Measurements from ENCODE around the gene ETAA1.

DNA sequence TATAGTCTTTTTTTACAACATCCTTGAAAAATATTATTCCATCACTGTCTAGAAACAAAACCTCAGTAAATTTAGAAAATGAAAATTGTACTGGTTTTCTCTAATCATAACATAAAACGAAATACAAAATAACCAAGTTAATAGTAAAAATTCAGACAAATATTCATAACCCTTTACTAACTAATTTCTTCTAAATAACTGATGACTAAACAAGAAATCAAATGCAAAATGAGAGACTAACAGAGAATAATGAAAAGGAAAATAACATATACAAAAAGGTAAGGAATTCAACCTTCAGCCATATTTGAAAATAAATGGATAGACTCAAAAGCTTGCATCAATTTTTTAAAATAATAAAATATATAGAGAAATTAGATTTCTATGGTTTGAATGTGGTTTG is 18.6 kb upstream of the ETAA1 start:
- TF ChIP-seq, protein P1, sequence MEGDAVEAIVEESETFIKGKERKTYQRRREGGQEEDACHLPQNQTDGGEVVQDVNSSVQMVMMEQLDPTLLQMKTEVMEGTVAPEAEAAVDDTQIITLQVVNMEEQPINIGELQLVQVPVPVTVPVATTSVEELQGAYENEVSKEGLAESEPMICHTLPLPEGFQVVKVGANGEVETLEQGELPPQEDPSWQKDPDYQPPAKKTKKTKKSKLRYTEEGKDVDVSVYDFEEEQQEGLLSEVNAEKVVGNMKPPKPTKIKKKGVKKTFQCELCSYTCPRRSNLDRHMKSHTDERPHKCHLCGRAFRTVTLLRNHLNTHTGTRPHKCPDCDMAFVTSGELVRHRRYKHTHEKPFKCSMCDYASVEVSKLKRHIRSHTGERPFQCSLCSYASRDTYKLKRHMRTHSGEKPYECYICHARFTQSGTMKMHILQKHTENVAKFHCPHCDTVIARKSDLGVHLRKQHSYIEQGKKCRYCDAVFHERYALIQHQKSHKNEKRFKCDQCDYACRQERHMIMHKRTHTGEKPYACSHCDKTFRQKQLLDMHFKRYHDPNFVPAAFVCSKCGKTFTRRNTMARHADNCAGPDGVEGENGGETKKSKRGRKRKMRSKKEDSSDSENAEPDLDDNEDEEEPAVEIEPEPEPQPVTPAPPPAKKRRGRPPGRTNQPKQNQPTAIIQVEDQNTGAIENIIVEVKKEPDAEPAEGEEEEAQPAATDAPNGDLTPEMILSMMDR (IDR thresholded peaks at IDR 0.05): no peak
- no peak for TF ChIP-seq POLR2A (IDR thresholded peaks at IDR 0.05)
- no peak for TF ChIP-seq POLR2AphosphoS5 (IDR thresholded peaks at IDR 0.05)

All from stomach (tissue), 4 donors.